PC-9 (cell line): ENCODE data around the gene FCHSD1.

Source experiments
- CTCF ChIP-seq: fragments of 200-600 bp; sonication (generic); conservative IDR thresholded peaks from 2 replicates; pipeline ENCODE4 v1.6.1; 2017; ENCODE audit warnings: mixed run types, antibody characterized with exemption, mild to moderate bottlenecking, moderate library complexity
- EZH2 ChIP-seq: fragments of 200-600 bp; sonication (generic); IDR thresholded peaks from 2 replicates; pipeline ENCODE4 v1.8.0; 2017; ENCODE audit warnings: antibody characterized with exemption, low read depth

- no peak for TF ChIP-seq CTCF
- TF ChIP-seq EZH2, result no peak
These were observed 5.2 kb downstream of the FCHSD1 start for GRCh38 chr5:141646026-141646425.
